ENCODE data around the gene TUBG2.

DNA sequence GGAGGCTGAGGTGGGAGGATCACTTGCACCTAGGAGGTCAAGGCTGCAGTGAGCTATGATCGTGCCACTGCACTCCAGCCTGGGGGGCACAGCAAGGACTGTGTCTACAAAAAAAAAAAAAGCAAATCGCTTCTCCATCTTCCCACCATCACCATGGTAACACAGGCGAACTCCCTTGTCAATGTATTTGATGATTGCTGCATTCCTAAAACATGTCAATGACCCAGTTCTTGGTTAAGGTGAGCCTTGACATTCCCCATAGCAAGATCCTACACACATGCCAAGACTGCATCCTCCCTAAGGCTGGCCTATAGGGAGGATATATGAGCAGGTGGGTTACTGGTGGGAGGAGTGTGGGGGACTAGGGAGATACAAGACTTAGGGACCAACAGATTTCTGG is 35.4 kb downstream of the TUBG2 start:
- TF ChIP-seq, protein P1, sequence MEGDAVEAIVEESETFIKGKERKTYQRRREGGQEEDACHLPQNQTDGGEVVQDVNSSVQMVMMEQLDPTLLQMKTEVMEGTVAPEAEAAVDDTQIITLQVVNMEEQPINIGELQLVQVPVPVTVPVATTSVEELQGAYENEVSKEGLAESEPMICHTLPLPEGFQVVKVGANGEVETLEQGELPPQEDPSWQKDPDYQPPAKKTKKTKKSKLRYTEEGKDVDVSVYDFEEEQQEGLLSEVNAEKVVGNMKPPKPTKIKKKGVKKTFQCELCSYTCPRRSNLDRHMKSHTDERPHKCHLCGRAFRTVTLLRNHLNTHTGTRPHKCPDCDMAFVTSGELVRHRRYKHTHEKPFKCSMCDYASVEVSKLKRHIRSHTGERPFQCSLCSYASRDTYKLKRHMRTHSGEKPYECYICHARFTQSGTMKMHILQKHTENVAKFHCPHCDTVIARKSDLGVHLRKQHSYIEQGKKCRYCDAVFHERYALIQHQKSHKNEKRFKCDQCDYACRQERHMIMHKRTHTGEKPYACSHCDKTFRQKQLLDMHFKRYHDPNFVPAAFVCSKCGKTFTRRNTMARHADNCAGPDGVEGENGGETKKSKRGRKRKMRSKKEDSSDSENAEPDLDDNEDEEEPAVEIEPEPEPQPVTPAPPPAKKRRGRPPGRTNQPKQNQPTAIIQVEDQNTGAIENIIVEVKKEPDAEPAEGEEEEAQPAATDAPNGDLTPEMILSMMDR (conservative IDR thresholded peaks at IDR 0.05), result no peak
- TF ChIP-seq EZH2 (IDR thresholded peaks at IDR 0.05; ENCODE audit: low read depth), result no peak

Measured in PC-9 (cell line).